PC-3 (cell line): ENCODE measurements around the gene IZUMO4. TPM values are rescaled to one million over a fixed set of nuclear protein-coding genes. Genes with fewer than 3 reads are reported as not detected.

Source experiments
- ATAC-seq: fragments of 200-7000 bp; cut with Tn5 transposase; 2 replicates; pipeline ENCODE4 v1.9.1; 2020; ENCODE audit warnings: mild to moderate bottlenecking, moderate library complexity
- BruUV-seq: library from RNA; stranded (reverse); fragments of 400-500 nt; replicated peaks from 2 replicates; lab custom pipeline; 2021; lab: Mats Ljungman, UMichigan
- CTCF ChIA-PET: fragments of 300-600 bp; sonication (Branson Sonifier 250); formaldehyde crosslinking; loops from one replicate; lab custom pipeline; 2022; ENCODE audit warnings: antibody characterized with exemption; lab: Charles Lee
- POLR2A ChIA-PET: fragments of 300-600 bp; sonication (Branson Sonifier 250); formaldehyde crosslinking; loops from one replicate; lab custom pipeline; 2022; ENCODE audit warnings: antibody characterized with exemption; ENCODE audit not compliant: unreplicated experiment; lab: Charles Lee
- DNase-seq: peaks from one replicate; pipeline ENCODE4 v3.0.0-alpha.2; 2015
- H2AFZ ChIP-seq: fragments of 300-600 bp; sonication (generic); 2 replicates; pipeline ENCODE4 v1.6.0; 2016; ENCODE audit warnings: antibody characterized with exemption, low read length
- H3F3A ChIP-seq: fragments of 300-600 bp; sonication (generic); one replicate; pipeline ENCODE4 v1.6.0; 2017; ENCODE audit warnings: antibody characterized with exemption, low read length, control low read depth, mild to moderate bottlenecking; ENCODE audit not compliant: unreplicated experiment
- H3K27ac ChIP-seq: fragments of 300-600 bp; sonication (generic); 2 replicates; pipeline ENCODE4 v1.5.1; 2016; ENCODE audit warnings: mild to moderate bottlenecking, low read length
- H3K27me3 ChIP-seq: fragments of 300-600 bp; sonication (generic); 2 replicates; pipeline ENCODE4 v1.6.1; 2016; ENCODE audit warnings: low read length, mixed read lengths
- H3K36me3 ChIP-seq: fragments of 300-600 bp; sonication (generic); 2 replicates; pipeline ENCODE4 v1.6.1; 2016; ENCODE audit warnings: low read depth, mixed run types, low read length, mixed read lengths
- H3K4me1 ChIP-seq: fragments of 300-600 bp; sonication (generic); 2 replicates; pipeline ENCODE4 v1.5.1; 2016; ENCODE audit warnings: low read length; ENCODE audit not compliant: insufficient read depth
- H3K4me2 ChIP-seq: fragments of 300-600 bp; sonication (generic); 2 replicates; pipeline ENCODE4 v1.6.0; 2016; ENCODE audit warnings: low read length
- H3K4me3 ChIP-seq: fragments of 300-600 bp; sonication (generic); 2 replicates; pipeline ENCODE4 v1.5.1; 2016; ENCODE audit warnings: mild to moderate bottlenecking, low read length, mixed read lengths
- H3K79me2 ChIP-seq: fragments of 300-600 bp; sonication (generic); 2 replicates; pipeline ENCODE4 v1.6.1; 2017; ENCODE audit warnings: low read length, mixed read lengths
- H3K9ac ChIP-seq: fragments of 300-600 bp; sonication (generic); 2 replicates; pipeline ENCODE4 v1.6.0; 2016; ENCODE audit warnings: mild to moderate bottlenecking, low read length
- H3K9me2 ChIP-seq: fragments of 300-600 bp; sonication (generic); replicated peaks from 2 replicates; pipeline ENCODE4 v1.6.1; 2016; ENCODE audit warnings: mixed run types, low read length, mixed read lengths
- H3K9me3 ChIP-seq: fragments of 300-600 bp; sonication (generic); 2 replicates; pipeline ENCODE4 v1.6.1; 2016; ENCODE audit warnings: low read length, mixed read lengths
- H4K20me1 ChIP-seq: fragments of 300-600 bp; sonication (generic); 2 replicates; pipeline ENCODE4 v1.6.1; 2016; ENCODE audit warnings: low read length, mixed read lengths
- CTCF ChIP-seq: fragments of 300-600 bp; sonication (generic); conservative IDR thresholded peaks from 2 replicates; pipeline ENCODE4 v1.5.1; 2017; ENCODE audit warnings: antibody characterized with exemption, low read depth, mild to moderate bottlenecking, low read length
- EZH2 ChIP-seq: fragments of 300-600 bp; sonication (generic); IDR thresholded peaks from one replicate; pipeline ENCODE4 v1.6.1; 2017; ENCODE audit warnings: antibody characterized with exemption, mild to moderate bottlenecking, low read length; ENCODE audit not compliant: unreplicated experiment
- EZH2phosphoT487 ChIP-seq: fragments of 300-600 bp; sonication (generic); IDR thresholded peaks from 2 replicates; pipeline ENCODE4 v1.6.1; 2018; ENCODE audit warnings: mild to moderate bottlenecking, antibody characterized with exemption, low read length, borderline replicate concordance
- intact Hi-C: fragments of 100-400 bp; cut with micrococcal nuclease; formaldehyde crosslinking; loops from 2 replicates; pipeline ENCODE4 v1.9.0; 2023
- total RNA-seq: library from RNA; depleted of rRNA; stranded (reverse); fragments of >200 nt; gene quantifications from 2 replicates; pipeline ENCODE4 v1.2.3, GENCODE V29; 2014

Gene IZUMO4
- total RNA-seq, 1 experiment from 2014 or later: 3.6 TPM

GRCh38 chr19:2099937-2100718 is 3.4 kb downstream of the IZUMO4 start:
- no peak overlapping the region for H2AFZ ChIP-seq
- TF ChIP-seq CTCF (no peak), EZH2 (no peak), EZH2phosphoT487 (no peak)
- no peaks in the 10 kb centered on the region for H3K9me3 ChIP-seq
- H3K4me1 ChIP-seq: peaks cover 5% of the 10 kb centered on the region; the same call in 1 of the 2 replicates
- H3K4me2 ChIP-seq: no peak overlapping the region
- POLR2A ChIA-PET: no interaction called here
- BruUV-seq: no TSS peak
- DNase-seq: no peak
- H4K20me1 ChIP-seq: no peaks in the 10 kb centered on the region
- H3K27ac ChIP-seq: no peak overlapping the region
- CTCF ChIA-PET: no interaction called here
- no peaks in the 10 kb centered on the region for H3K9me2 ChIP-seq
- ATAC-seq: no peak
- H3K79me2 ChIP-seq: peaks cover 15% of the 10 kb centered on the region
- no peaks in the 10 kb centered on the region for H3F3A ChIP-seq
- H3K27me3 ChIP-seq: no peaks in the 10 kb centered on the region
- intact Hi-C loops: loop anchor here (5.0 kb wide), 1 partner anchor 52 kb away; the partner anchor contains the start of gene AP3D1
- H3K9ac ChIP-seq: no peak overlapping the region
- no peak overlapping the region for H3K4me3 ChIP-seq
- peaks cover 4% of the 10 kb centered on the region for H3K36me3 ChIP-seq

GRCh38 chr19:2100719-2101061 is 4.0 kb downstream of the IZUMO4 start:
- ATAC-seq (no peak), DNase-seq (no peak)
- H3K36me3 ChIP-seq: peaks cover 9% of the 10 kb centered on the region
- H3K27me3 ChIP-seq: no peaks in the 10 kb centered on the region
- H3K4me1 ChIP-seq: peaks cover 5% of the 10 kb centered on the region; the same call in 1 of the 2 replicates
- H3K4me3 ChIP-seq: no peak overlapping the region
- no peak for TF ChIP-seq CTCF
- TF ChIP-seq EZH2phosphoT487: no peak
- no peak for TF ChIP-seq EZH2
- no peak overlapping the region for H2AFZ ChIP-seq
- no peaks in the 10 kb centered on the region for H3F3A ChIP-seq
- peaks cover 9% of the 10 kb centered on the region for H3K79me2 ChIP-seq
- ChIA-PET POLR2A (no interaction called here), CTCF (no interaction called here)
- intact Hi-C loops: no loop called here
- H4K20me1 ChIP-seq: no peaks in the 10 kb centered on the region
- H3K9me3 ChIP-seq: no peaks in the 10 kb centered on the region
- no peak overlapping the region for H3K27ac ChIP-seq
- H3K9me2 ChIP-seq: no peaks in the 10 kb centered on the region
- BruUV-seq: no TSS peak
- no peak overlapping the region for H3K9ac ChIP-seq
- H3K4me2 ChIP-seq: no peak overlapping the region
